DMS114 treated with DMSO at 0.1 percent for 48 hours (cell line): ENCODE measurements around the gene LIPG.

ENCODE experiments used
- DNase-seq: peaks from one replicate; lab custom pipeline; 2025; ENCODE audit not compliant: unreplicated experiment; lab: John Stamatoyannopoulos, UW

LIPG gene

GRCh38 chr18:49631146-49631866, 69.4 kb downstream of the LIPG start:
- DNase-seq: no peak

DNA sequence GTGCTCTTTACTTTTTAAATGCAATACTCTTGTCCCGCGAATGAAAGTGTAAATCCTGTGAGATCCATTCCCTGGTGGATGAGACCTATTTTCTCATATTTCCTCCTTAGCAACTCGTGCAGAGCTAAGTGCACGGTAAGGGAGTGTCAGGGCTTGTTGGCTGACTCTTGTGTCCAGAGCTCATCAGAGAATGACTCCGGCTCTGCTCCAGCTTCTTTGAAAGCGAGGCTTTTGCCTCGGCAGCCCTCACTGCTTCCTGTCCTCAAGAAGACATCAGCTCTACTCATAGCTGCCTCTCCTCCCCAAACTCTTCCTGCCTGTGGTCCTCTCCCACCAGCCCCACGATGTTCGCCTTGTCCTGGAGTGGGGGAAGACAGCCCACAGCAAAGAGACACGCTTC, 70.7 kb downstream of the LIPG start:
- DNase-seq: no peak

DNA sequence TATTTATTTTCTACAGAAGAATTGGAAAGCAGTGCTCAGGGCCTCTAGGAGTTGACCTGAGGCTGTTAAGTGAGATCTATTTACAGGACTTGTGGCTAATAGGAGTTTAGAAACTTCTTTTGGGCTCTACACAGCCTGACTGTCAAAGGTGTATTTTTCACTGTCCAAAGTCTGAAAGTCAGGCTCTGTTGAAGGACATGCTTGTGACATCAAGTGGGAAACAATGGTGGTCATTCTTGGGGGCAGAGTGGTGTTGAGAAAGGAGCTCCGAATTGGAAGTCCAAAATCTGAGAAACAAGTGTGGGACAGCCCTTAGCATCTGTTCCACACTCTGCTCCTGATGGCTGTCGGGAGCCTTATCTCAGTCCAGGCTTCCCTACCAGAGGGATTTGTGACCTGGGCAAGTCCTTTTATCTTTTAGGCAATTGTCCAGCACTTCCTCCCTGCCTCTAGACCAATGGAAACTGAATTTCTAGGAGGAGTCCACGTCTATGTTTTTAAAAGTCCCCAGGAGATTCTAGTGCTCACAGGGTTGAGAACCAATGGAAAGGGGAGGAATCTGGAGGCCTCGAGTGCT, 76.4 kb downstream of the LIPG start:
- no peak for DNase-seq

GRCh38 chr18:49638891-49639557, 77.2 kb downstream of the LIPG start:
- DNase-seq: no peak

- no peak for DNase-seq
These were observed 78.0 kb downstream of the LIPG start for GRCh38 chr18:49639643-49640391.

GRCh38 chr18:49640741-49641140, 78.9 kb downstream of the LIPG start:
- no peak for DNase-seq

GRCh38 chr18:49645196-49645595, 83.3 kb downstream of the LIPG start:
- no peak for DNase-seq

DNA sequence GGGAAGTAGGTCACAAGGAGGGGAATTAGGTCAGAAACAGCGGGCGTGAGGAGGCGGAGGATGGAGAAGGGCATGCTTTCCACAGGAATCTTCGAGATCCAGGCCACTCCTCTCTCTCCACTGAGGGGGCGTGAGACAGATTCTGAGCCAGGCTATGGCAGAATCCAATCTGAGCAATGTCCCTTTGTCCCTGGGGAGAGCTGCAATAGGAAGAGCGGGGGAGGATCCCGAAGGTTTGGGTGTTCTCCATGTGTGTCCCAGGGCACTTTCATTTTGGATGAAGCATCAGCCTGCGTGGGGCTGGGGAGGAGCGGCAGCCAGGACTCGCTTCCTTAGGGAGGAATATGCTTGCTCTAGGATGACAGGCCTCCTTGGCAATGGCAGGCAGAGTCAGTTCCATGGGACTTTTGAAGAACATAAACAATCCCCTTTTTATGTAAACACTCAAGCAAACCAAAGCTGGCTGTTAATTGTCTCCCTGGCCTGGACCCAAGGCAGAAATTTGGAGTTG, 84.0 kb downstream of the LIPG start:
- no peak for DNase-seq

GRCh38 chr18:49646873-49647272, 85.0 kb downstream of the LIPG start:
- no peak for DNase-seq

- DNase-seq: no peak
These were observed 85.8 kb downstream of the LIPG start for GRCh38 chr18:49647496-49648168.

DNA sequence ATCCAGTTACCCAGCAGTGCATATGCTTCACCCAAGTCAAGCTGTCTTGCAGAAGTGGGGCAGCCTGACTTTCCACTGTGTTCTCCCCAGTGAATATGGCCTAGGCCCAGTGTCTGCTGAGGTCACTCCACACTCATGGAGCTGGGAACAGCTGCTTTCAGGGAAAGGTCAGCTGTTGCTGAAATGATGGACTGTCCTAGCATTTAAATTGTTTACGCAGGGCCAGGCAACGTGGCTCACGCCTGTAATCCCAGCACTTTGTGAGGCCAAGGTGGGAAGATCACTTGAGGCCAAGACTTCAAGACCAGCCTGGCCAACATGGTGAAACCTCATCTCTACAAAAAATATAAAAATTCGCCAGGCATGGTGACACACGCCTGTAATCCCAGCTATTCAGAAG, 86.5 kb downstream of the LIPG start:
- DNase-seq: no peak
